ENCODE measurements around the gene DUOX1. TPM values are rescaled to one million over a fixed set of nuclear protein-coding genes. Genes with fewer than 3 reads are reported as not detected.

The DUOX1 gene
- total and polyA plus RNA-seq, 9 of the 15 experiments (the other 6 are each of a cell fraction or from before 2014, with no cell fraction given): 0.01 to 0.22 (median 0.01) TPM; not detected in 6

- TF ChIP-seq FOXM1 (IDR thresholded peaks at IDR 0.05; ENCODE audit: low read depth): no peak
- no peak for TF ChIP-seq FOXM1 (CRISPR knock-in tag; IDR thresholded peaks at IDR 0.05; ENCODE audit: low read depth)
- no peak for TF ChIP-seq CHD2 (IDR thresholded peaks at IDR 0.05; ENCODE audit: low read depth, low read length)
- TF ChIP-seq RBM15 (IDR thresholded peaks at IDR 0.05; ENCODE audit: insufficient read depth, low read length): no peak
- TF ChIP-seq HDAC2 (IDR thresholded peaks at IDR 0.05): no peak
- TF ChIP-seq KAT2B (IDR thresholded peaks at IDR 0.05; ENCODE audit: low read depth, low read length): no peak
- no peak for TF ChIP-seq CSDE1 (IDR thresholded peaks at IDR 0.05)
- no peak for TF ChIP-seq KLF10 (CRISPR knock-in tag; IDR thresholded peaks at IDR 0.05)
- no peak for TF ChIP-seq ZNF282 (CRISPR knock-in tag; IDR thresholded peaks at IDR 0.05)
- no peak for TF ChIP-seq HLTF (IDR thresholded peaks at IDR 0.05)
- TF ChIP-seq, protein P1, sequence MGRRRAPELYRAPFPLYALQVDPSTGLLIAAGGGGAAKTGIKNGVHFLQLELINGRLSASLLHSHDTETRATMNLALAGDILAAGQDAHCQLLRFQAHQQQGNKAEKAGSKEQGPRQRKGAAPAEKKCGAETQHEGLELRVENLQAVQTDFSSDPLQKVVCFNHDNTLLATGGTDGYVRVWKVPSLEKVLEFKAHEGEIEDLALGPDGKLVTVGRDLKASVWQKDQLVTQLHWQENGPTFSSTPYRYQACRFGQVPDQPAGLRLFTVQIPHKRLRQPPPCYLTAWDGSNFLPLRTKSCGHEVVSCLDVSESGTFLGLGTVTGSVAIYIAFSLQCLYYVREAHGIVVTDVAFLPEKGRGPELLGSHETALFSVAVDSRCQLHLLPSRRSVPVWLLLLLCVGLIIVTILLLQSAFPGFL (CRISPR knock-in tag; IDR thresholded peaks at IDR 0.05): no peak
- no peak for TF ChIP-seq ERF (CRISPR knock-in tag; IDR thresholded peaks at IDR 0.05)
- TF ChIP-seq NELFE (IDR thresholded peaks at IDR 0.05; ENCODE audit: insufficient read depth, insufficient read length): no peak
- no peak for TF ChIP-seq RBM17 (IDR thresholded peaks at IDR 0.05; ENCODE audit: borderline replicate concordance, low read depth, low read length)
- TF ChIP-seq ETV5 (CRISPR knock-in tag; IDR thresholded peaks at IDR 0.05; ENCODE audit: low read depth): peak; percentile 51; the same call in 1 of the 2 replicates
- TF ChIP-seq MCM5 (IDR thresholded peaks at IDR 0.05; ENCODE audit: low read depth): no peak
- no peak for TF ChIP-seq ZNF197 (CRISPR knock-in tag; IDR thresholded peaks at IDR 0.05; ENCODE audit: low read depth)
- TF ChIP-seq CEBPG (CRISPR knock-in tag; IDR thresholded peaks at IDR 0.05): no peak
- no peak for TF ChIP-seq CEBPG (tag; conservative IDR thresholded peaks at IDR 0.05 in 1 of 2, IDR thresholded peaks at IDR 0.05 in 1 of 2)
- no peak for TF ChIP-seq PTBP1 (IDR thresholded peaks at IDR 0.05; ENCODE audit: low read depth, low read length)
- no peak for TF ChIP-seq CBX8 (IDR thresholded peaks at IDR 0.05; ENCODE audit: borderline replicate concordance, extremely low read depth, low read depth, low read length, poor library complexity, severe bottlenecking)
- no peak for TF ChIP-seq MCM3 (IDR thresholded peaks at IDR 0.05)
- no peak for TF ChIP-seq PURB (CRISPR knock-in tag; IDR thresholded peaks at IDR 0.05; ENCODE audit: low read depth)
- TF ChIP-seq ZNF134 (CRISPR knock-in tag; conservative IDR thresholded peaks at IDR 0.05): no peak
- TF ChIP-seq MYC (IDR thresholded peaks at IDR 0.05; ENCODE audit: low read depth, low read length): peak; percentile 28; the same call in 1 of the 2 replicates
- no peak for TF ChIP-seq MYC (CRISPR knock-in tag; IDR thresholded peaks at IDR 0.05; ENCODE audit: borderline replicate concordance, low read depth)
- no peak for TF ChIP-seq PYGO2 (tag; IDR thresholded peaks at IDR 0.05)
- TF ChIP-seq, protein P2, sequence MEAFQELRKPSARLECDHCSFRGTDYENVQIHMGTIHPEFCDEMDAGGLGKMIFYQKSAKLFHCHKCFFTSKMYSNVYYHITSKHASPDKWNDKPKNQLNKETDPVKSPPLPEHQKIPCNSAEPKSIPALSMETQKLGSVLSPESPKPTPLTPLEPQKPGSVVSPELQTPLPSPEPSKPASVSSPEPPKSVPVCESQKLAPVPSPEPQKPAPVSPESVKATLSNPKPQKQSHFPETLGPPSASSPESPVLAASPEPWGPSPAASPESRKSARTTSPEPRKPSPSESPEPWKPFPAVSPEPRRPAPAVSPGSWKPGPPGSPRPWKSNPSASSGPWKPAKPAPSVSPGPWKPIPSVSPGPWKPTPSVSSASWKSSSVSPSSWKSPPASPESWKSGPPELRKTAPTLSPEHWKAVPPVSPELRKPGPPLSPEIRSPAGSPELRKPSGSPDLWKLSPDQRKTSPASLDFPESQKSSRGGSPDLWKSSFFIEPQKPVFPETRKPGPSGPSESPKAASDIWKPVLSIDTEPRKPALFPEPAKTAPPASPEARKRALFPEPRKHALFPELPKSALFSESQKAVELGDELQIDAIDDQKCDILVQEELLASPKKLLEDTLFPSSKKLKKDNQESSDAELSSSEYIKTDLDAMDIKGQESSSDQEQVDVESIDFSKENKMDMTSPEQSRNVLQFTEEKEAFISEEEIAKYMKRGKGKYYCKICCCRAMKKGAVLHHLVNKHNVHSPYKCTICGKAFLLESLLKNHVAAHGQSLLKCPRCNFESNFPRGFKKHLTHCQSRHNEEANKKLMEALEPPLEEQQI (IDR thresholded peaks at IDR 0.05): no peak
- TF ChIP-seq ZNF140 (CRISPR knock-in tag; IDR thresholded peaks at IDR 0.05): no peak
- 0 out of 2 replicates have a peak, but pooled peaks have one; percentile 49 for TF ChIP-seq CBX5 (IDR thresholded peaks at IDR 0.05; ENCODE audit: borderline replicate concordance, low read depth)
These were observed 11.6 kb upstream of the DUOX1 start (continued) for GRCh38 chr15:45118131-45118588.
